RPMI7951 (cell line): ENCODE data around the gene FOXO3. TPM values are rescaled to one million over a fixed set of nuclear protein-coding genes. Genes with fewer than 3 reads are reported as not detected.

Experiments
- DNase-seq: peaks from one replicate; pipeline ENCODE4 v3.0.0-alpha.2; 2012; ENCODE audit warnings: low read depth
- total RNA-seq: library from RNA; depleted of rRNA; stranded (reverse); fragments of >200 nt; shearing (Covaris generic); gene quantifications from 2 replicates; pipeline ENCODE4 v1.2.3, GENCODE V29; 2014

FOXO3 gene
- total RNA-seq, 1 experiment from 2014 or later: 19.0 TPM

DNA sequence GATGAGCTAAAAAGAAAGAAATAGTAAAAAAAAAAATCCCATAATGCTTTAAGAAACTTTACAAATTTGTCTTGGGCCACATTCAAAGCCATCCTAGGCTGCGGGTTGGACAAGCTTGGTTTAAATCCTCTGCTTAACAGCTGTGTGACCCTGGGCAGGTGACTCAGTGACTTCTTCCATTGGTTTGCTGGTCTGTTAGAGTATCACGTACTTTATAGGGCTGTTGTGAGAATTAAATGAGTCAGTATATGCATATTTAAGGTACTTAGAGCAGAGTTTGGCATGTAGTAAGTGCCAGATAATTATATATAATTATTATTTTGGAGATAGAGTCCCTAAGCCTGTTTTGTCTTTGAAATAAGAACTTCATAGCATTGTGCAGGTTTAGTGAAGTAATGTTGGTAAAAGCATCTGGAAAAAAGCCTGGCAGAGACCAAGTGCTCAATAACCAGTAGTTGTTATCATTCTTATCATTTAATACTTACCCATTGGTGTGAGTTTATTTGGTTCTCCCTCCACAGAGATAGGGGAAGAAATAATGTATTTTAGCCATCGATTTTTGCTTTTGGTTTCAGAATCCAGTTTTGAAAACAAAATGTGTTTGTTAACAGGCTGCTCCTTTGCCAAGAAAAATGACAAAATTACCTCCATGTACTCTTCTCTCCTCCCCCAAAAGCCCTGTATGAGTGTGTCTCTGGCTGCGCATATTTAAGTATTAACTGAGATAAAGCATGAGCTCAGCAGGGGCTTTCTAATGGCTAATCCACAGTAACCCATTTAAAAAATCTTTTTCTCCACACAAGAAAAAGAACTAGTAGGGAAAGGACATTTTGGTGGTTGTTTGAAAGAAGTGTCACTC is 67.2 kb downstream of the FOXO3 start:
- peak; percentile 65 for DNase-seq

DNA sequence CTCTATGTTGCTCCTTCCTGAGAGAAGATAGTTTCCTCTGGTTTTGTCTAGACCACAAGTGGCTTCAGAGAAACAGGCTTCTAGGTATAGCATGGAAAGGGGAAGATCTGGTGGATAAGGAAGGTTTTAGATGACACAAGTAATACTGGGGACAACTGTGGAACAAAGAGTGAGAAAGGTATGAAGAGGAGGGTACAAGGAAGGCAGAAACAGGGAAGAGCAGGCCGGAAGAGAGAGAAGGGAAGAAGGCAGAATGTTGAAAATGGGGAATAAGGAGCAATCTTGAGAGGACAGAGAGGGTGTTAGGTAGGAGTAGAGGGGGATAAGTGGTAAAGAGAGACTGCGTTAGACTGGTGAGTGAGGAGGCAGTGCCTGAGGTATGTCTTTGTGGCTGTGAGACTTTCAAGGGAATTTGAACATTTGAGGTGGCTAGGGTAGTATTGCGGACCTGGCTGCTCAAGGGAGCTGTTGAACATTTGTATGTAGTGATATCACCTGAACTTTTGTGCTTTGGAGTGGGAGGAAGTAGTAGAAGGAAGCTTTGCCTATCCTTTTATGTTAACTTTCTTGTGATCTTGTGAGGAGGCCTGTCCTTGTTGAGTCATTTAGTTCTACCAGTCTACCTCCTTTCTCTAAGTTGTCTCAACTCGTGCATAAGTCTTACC is 69.5 kb downstream of the FOXO3 start:
- DNase-seq: no peak

DNA sequence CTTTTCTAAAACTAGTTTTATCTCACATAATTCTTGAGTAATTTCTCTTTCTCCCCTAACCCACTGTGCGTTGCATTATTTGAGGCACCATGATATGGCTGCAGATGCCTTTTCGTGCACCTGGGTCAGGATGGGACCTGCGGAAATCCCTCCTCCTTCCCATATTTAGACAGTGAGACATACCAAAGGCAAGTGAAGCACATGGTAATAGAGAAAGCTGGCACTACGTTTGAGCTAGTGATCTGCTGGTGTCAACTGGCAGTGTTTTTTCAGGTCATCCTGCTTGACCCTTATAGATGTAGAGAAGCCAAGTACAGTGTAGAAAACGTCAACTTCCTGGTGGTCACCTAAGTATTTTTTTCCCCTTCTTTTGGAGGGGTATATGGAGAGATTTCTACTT is 71.7 kb downstream of the FOXO3 start:
- no peak for DNase-seq

DNA sequence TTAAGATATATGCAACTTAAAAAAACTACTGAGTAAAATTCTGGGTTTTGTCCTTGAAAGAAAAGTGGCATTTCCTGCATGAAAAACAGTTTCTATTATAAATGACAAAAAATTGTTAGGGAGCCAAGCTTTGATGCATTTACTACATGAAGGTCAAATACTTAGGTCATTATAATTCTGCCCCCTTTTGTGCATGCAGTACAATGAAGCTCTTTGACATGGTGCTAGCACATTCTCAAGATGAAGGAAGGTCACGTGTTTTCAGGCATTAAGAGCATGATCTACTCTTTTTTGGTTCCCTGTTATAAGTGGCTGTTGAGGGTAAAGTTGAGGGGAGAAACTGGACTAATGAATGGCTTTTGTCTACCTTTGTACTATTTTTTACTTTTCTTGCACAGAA is 72.7 kb downstream of the FOXO3 start:
- no peak for DNase-seq

DNA sequence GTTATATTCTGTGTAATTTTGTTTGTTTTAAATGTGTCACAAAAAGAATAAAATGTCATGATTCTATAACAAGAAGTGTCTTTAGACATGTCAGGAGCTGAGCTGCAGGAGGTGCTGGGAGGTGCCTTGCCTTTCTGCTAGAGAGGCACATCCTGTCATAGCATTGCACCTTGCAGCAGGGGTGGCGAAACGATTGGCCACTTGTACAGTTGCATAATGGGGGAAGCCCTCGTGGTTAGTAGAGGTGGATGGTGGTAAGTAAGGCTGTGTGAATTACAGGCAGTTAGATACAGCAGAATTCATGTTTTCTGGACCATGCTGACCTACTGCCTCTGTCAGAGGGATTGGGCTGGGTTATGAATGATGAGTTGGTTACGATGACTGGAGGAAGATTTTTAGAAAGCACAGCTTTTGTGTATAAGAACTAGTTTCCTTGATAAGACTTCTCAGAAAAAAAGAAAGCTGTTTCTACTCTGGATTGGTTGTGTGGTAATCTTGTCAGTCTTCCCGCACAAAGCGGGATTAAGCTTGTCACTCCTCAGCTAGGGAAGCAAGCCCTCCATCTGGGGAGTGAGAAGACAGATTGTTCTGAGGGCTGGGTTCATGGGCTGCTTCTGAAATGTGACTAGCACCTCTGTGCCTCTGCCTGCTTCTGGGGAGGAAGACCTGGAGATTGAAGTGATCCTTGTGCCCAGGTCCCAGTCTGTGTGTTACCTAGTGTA is 74.9 kb downstream of the FOXO3 start:
- no peak for DNase-seq

DNA sequence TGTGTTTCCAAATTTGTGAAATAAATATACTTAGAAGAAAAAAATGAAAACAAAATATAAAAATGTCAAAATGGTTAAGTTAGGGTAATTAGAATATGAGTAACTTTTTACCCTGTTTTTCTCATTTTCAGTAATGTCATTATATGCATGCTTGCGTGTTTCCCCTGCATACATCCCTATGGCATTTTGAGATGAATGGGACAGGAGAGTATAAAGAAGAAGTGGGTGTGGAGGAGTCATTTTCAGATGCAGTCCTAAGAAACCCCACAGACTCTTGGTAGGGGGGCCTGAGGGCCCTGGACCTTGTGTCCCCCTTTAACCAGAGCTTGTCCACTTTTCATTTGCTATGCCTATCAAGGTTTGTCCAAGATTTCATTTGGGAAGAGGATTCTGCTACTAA is 77.2 kb downstream of the FOXO3 start:
- no peak for DNase-seq

DNA sequence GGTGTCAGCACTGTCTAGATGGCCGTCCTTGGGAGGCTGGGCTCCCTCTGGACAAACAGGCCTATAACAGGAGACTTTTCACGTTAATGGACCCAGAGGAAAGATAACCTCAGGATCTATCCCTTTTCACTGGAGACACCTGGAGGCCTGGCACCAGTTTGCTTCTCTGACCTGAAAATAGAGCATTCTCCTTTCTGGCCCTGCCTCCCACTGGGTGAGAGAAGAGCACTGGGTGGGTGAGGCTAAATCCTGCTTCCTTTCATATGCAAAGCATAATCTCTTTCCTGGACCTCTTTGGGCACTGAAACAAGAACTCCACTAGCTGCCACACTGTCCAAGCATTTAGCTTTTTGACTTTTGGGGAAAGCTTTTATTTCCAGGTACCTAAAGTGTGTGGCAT is 78.3 kb downstream of the FOXO3 start:
- no peak for DNase-seq

DNA sequence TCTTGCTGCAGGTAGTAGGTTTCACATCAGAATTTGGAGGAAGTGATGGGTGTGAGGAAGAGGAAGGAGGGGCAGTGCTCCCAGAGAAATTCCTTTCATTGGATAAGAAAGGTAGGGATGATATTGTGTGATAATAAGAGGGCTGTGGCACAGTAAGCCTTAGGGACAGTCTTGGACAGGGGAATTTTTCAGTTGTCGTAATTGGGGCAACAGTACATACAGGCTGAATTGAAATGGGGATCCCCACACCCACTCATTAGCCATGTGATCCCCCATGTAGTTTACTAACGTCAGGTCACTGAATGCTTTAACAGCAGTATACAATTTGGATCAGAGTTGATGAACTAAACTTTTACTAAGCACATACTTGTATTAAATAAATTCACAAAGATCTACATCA is 79.4 kb downstream of the FOXO3 start:
- DNase-seq: no peak

DNA sequence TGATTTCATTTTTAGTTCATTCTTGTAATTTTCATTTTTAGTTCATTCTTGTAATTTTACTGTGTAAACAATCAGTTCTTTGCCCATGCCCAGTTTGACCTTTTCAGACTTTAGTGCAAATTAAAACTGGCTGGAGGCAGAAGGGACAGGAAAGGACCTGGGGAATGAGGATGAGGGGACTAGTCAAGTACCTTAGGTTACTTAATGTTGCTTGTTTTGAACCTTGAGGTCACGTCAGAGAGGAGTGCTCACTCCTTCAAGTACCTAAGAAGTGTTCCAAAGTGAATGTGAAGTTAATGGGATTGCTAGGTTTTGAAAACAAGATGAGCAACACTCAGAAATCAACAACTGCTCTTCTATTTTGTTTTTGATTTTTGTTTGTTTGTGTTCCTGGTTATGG is 82.5 kb downstream of the FOXO3 start:
- DNase-seq: no peak

DNA sequence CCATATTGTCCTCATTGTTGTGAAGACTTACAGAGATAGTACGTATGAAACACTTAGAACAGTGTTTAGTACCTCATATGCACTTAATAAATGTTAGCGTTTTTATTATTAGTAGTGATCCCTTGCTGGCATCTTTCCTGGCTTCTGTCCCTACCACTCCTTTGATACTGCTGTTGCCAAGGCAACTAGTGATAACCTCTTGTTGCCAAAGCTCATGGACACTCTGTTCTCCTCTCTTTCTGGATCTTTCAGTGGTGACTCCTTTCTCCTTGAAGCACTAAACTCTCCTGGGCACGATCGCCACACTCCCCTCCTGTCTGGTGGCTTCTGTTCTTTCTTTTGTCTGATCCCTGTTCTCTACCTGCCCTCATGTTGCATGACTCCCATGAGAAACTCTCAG is 83.5 kb downstream of the FOXO3 start:
- DNase-seq: no peak

DNA sequence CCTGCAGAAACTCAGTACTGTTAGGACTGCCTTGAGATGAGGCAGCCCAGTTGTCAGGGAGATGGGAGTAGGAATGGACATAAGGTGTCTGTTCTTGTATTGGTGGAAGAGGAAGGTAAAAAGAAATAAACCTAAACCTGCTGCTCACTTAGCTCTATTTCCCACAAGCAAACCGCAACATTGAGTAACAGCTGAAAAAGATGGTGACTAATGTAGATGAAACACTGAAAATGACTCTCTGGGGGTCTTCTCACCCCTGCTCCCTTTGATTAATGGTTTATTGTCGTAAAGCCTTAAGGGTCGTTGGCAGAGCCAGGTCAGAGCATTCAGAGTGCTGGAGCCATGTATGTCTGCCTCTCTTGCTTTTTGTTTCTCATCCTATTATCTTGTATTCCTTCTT is 87.5 kb downstream of the FOXO3 start:
- DNase-seq: peak; percentile 22

DNA sequence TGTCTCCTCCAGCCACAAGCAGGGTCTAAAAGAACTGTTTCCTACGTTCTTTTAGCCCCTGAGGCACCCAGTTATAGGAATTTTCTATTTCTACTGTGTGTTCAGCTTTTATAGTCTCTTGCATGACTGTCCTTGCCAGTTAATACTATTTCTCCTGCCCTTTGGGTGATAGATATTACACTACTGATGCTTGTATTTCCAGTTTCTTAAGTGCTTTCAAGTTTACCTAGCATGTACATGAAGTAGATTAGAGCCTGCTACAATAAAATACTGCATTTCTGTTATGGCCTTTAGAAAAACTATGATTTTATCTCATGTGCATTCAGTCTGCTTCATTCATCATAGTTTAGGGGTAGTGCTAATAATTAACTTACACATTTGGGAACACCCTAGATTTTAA is 89.6 kb downstream of the FOXO3 start:
- DNase-seq: no peak

DNA sequence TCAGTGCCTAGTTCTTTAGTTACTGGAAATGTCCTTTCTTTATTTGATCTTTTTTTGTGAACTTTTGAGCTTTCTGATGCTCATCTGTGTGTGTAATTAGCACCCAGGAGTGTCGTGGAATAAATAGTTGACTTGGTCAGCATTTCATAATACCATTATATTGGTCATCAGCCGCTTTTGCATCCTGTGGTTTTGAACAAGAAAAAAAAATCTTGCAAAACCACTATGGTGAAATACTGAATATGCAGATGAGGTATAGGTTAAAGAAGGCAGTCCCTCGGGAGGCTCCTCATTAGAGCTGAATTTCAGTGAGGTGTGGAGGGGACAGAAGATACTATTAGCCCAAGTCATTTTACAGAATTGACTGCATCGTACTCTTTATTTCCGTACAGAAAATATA is 90.1 kb downstream of the FOXO3 start:
- DNase-seq: peak; percentile 33

DNA sequence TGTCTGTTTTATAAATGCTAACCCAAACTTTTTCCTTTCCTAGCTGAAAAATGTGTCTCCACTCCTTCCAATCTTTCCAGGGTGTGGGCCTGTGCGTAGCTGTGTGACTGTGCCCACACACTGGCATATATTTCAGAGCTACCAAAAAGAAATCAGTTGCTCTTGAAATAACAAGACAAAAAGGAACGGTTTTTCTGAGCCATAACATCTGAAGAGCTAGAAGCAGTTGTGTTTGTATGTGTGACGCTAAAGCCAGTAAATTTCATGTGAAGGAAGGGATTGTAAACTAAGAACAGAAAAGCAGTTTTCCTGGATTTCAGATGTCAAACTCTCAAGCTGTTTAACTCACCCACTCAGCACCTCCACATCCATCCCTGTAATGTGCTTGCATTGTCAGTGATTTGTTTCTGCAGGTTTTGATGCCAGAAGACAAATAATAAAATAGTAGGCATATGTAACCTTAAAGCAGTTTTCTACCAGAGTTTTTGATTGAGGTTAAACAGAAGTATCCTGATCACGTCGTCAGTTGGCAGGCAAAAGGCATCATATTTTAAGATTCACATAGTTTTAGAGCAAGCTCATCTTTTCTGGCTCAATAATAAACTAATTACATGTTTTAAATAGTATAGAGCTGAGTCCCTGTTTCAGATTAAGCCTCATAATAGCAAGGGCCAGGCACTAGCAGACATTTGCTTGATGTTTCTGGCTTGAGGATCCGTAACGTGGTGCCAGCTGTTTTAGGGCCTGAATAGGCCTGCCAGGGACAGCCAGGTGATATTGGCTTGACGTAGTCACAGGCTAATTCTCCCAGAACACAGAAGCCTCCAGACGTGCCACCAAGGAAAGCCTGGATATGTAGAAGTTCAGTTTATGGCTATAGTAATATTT is 90.9 kb downstream of the FOXO3 start:
- no peak for DNase-seq

DNA sequence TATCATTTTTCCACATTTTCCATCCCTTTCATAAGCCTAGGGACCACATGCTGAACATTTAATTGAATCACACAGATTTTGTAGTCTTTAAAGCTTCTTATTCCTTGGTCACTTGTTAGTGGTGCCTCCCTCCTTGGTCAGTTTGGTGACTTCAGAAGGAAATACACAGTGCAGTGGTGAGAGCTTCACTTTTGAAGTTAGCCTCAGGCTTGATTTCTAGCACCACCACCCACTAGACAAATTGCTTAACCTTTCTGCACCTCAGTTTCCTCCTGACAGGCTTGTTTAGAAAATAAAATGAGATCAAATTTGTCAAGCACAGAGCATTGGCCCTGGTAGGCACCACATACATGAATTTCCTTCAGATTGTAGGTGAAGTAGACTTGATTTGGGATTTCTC is 91.7 kb downstream of the FOXO3 start:
- DNase-seq: no peak

DNA sequence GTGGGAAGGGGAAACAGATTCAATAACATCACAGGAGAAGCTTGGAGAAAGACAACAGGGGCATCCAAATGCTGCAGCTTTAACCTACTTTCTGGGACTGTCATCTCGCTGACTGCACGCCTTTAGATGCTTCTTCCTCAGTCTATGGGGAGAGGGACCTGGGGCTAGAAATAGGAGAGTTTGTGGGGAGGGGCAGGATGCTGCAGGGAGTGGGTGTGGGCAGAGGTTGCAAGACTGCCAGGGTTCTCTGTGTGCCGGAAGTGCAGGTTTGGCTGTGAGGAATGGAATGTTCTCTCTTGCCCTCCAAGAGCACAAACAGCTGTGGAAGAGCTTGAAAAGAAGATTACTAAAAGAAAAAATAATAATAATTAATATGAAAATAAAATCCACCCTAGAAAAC is 93.2 kb downstream of the FOXO3 start:
- DNase-seq: peak; percentile 34

DNA sequence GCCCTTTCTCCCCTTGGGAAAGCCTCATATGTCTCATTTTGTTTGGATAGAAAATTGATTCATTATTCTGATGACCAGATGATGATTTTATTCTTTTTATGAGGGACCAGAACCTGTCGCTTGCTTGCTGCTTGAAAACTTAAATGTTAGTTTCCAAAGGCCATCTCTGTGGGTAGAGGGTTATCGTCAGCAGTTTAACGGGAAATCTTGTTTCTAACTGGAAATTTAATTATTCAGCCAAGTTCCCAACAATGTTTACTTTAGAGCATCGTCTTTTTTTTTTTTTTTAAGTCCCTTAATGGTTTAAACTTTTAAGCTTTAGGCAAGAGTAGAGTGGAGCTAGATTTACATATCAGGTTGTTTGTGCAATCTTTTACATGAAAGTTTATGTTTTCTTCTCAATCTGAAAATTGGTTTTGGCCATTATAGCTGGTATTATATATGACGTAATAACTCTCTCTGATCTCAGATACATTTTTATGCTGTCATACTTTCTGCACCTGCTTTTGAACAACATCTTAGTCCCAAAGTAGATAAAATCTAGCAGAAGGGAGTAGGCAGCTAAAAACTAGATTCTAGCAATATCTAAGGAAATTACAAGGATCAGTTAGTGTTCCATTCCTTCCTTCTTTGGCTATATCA is 93.9 kb downstream of the FOXO3 start:
- DNase-seq: no peak

DNA sequence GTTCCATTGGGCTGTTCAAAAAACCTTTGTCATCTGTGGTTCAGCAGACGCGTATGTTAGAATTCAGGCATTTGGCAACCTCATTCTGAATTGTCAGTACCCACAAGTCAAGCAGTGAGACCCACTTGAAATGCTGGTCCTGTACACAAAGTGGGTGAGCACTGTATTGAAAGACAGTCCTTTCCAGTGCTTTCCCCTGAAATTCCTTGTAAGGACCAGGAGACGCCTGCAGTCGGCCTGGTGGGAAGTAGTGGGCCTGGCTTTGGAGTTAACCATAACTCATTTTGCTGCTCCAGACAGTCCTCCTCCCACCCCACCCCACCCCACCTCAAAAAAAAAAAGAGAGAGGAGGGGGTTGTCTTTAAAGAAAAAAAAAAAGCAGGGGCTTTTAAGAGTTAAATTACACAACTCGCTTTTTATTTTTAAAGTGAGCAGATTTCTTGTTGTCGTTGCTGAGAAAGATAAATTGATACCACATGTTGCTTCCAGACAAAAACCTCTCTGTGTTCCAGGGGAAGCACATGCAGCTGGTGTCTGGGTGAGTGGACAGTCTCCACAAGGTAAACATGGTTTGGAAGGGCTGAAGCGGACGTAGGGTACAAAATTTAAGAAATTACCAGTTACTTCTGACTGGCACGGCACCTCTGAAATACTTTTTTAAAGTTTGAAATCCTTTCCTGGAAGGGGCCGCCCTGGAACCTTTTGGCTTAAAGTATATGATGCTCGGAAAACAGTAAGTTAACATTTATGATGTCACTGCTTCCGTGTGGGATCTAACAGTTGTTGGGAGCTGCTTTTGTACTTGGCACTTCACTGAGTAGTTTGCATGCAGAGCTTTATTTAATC is 95.3 kb downstream of the FOXO3 start:
- peak; percentile 88 for DNase-seq

DNA sequence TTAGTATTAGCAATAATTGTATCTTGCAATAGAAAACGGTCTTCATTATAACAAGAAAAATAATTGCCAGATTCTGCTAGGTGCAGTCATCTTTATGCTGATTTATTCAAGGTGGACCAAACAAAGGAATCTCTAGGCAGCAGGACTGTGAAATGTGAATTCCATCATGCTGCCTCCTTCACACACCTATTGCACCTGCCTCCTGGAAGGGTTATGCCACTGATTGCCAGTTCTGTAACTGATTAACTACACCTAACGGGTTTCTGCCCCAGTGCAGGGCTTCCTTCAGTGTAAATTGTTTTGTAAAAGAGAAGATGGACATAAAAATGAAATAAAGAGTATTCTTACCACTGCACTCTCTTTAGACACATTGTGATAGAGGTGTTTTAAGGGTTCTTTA is 96.1 kb downstream of the FOXO3 start:
- no peak for DNase-seq

DNA sequence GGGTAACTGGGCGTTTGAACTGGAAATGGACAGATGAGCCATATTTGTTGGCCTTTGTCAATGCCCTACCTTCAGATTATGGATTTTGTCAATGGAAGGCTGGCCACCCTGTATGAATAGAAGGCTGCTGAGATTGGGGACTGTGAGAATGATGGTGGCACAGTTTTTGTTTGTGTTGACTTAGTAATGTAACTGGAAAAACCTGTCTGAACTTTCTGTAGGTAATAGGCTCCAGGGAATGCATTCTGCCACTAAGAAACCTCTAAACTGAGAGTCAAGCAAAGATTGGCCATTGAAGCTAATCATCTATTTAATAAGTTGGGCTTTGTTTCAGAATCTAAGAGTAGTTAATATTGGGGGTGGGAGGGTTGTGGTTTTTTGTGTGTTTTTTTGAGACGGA is 97.5 kb downstream of the FOXO3 start:
- no peak for DNase-seq
